IPS-15b (cell line): ENCODE results near the gene ZNF281.
A peak's percentile ranks its signal among the peaks of the same experiment; 100 is the strongest.
"Not testable (repeated sequence)": the region's sequence is repeated elsewhere in the genome, so short reads cannot be mapped to it uniquely, and the experiment has no call there.

Source experiments
- H3K27me3 ChIP-seq: one replicate; pipeline ENCODE4 v1.6.1; 2013; ENCODE audit warnings: low read length; ENCODE audit not compliant: control insufficient read depth, insufficient read depth
- H3K36me3 ChIP-seq: one replicate; pipeline ENCODE4 v1.6.1; 2013; ENCODE audit warnings: low read length; ENCODE audit not compliant: control insufficient read depth, insufficient read depth
- H3K4me1 ChIP-seq: one replicate; pipeline ENCODE4 v1.6.1; 2013; ENCODE audit warnings: mild to moderate bottlenecking, low read length; ENCODE audit not compliant: control insufficient read depth, insufficient read depth
- H3K4me3 ChIP-seq: one replicate; pipeline ENCODE4 v1.5.1; 2013; ENCODE audit warnings: low read depth, low read length
- H3K9ac ChIP-seq: one replicate; pipeline ENCODE4 v1.6.1; 2013; ENCODE audit warnings: low read depth, mild to moderate bottlenecking, low read length
- H3K9me3 ChIP-seq: one replicate; pipeline ENCODE4 v1.6.1; 2013; ENCODE audit warnings: mild to moderate bottlenecking, low read length; ENCODE audit not compliant: control insufficient read depth, insufficient read depth

ZNF281 gene

DNA sequence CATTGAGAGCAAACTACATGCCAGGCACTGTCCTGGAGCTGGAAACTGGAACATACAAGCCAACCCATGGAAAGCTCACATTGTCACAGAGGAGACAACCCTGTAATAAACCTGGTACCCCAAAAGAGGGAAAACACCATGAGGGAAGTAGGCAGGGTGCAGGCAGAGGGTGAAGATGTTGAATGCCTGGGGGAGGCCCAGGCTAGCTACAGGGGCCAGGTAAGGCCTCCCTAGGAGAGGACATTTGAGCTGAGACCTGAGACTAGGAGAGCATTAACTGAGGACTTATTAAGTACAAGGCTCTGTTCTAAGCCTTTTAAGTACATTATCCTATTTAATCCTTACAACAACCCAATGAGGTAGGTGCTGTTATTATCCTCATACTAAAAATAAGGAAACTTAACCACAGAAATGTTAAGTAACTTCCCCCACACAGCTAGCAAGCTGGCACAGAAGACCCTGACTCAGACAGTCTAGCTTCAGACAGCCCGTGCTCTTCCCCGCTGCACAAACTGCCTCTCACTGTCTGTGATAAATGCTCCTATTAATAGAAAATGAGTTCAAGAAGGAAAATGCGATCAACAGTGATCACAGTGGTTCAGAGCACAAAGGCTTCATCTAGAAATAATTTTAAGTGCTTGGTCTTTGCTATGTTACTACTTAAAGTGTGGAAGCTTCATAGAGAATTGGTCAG is 41.8 kb downstream of the ZNF281 start:
- no peaks in the 10 kb centered on the region for H3K27me3 ChIP-seq
- no peaks in the 10 kb centered on the region for H3K36me3 ChIP-seq
- H3K9ac ChIP-seq: no peak overlapping the region
- H3K4me1 ChIP-seq: peaks cover 55% of the 10 kb centered on the region
- H3K9me3 ChIP-seq: no peaks in the 10 kb centered on the region
- H3K4me3 ChIP-seq: no peak overlapping the region

DNA sequence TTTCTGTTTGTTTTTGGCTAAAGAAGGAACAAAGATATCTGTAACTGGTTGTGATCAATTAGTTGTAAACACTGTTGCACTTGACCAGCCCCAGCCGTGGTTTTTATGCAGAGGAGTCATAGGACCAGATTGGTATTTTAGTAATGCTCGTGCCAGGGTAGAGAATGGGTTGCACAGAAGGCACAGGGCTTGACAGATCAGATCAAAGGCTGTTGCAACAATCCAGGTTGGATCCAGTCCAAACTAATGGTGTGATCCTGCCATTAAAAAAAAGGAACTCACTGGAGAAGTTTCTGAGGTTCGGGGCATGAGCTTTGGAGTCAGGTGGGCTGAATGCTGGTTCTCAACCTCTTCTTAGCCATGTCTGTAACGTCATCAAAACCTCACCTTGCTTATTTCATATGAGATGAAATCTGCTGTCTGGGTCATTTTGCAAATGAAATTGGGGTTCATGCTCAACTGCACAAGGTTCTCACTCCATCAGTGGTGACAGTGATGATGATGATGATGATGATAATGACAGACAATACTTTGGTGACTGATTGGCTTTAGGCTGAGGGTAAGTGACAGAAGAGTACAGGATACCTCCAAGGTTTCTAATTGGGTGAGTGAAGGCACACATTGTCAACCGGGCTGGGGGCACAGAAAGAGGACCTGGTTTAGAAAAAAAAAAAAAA is 43.1 kb downstream of the ZNF281 start:
- no peaks in the 10 kb centered on the region for H3K36me3 ChIP-seq
- H3K4me1 ChIP-seq: peaks cover 55% of the 10 kb centered on the region
- no peaks in the 10 kb centered on the region for H3K27me3 ChIP-seq
- no peaks in the 10 kb centered on the region for H3K9me3 ChIP-seq
- H3K4me3 ChIP-seq: no peak overlapping the region
- H3K9ac ChIP-seq: no peak overlapping the region

DNA sequence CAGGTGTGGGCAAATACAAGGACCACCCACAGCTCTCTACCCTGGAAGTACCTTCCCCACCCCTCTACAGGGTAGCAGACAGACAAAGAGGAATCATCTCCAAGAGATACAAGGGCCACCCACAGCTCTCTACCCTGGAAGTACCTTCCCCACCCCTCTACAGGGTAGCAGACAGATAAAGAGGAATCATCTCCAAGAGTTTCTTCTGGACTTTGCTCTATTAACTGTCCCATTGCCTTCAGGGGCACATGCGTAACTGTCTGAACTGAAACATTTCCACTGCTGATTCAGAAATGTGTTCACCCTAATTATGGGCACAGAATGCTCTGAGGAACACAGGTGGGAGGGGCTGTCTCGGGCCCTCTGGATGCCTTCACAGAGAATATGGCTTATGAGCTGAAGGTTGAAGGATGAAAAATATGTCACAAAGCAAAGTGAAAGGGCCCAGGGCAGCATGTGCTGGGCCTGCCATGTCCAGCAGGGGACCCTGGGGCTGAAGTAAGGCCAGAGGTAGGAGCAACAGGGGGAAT is 43.9 kb downstream of the ZNF281 start:
- peaks cover 51% of the 10 kb centered on the region for H3K4me1 ChIP-seq
- no peak overlapping the region for H3K9ac ChIP-seq
- H3K36me3 ChIP-seq: no peaks in the 10 kb centered on the region
- no peaks in the 10 kb centered on the region for H3K27me3 ChIP-seq
- H3K9me3 ChIP-seq: no peaks in the 10 kb centered on the region
- H3K4me3 ChIP-seq: no peak overlapping the region

DNA sequence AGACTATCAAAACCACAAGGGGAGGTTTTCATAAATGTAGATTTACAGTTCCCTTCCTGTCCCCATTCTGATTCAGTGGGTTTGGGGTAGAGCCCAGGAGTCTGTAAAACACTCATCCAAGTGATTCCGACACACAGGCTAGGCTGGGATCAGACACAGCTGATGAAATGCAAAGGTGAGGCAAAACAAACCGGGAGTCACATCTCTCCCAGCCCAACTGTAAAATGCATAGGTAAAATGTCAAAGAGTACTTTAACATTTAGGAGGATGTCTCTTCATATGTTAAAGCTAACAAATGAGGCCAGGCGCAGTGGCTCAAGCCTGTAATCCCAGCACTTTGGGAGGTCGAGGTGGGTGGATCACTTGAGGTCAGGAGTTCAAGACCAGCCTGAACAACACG is 45.0 kb downstream of the ZNF281 start:
- H3K27me3 ChIP-seq: no peaks in the 10 kb centered on the region
- no peaks in the 10 kb centered on the region for H3K36me3 ChIP-seq
- peaks cover 51% of the 10 kb centered on the region for H3K4me1 ChIP-seq
- peak overlapping the region; percentile 42 for H3K9ac ChIP-seq
- no peaks in the 10 kb centered on the region for H3K9me3 ChIP-seq
- peak overlapping the region; percentile 33 for H3K4me3 ChIP-seq

DNA sequence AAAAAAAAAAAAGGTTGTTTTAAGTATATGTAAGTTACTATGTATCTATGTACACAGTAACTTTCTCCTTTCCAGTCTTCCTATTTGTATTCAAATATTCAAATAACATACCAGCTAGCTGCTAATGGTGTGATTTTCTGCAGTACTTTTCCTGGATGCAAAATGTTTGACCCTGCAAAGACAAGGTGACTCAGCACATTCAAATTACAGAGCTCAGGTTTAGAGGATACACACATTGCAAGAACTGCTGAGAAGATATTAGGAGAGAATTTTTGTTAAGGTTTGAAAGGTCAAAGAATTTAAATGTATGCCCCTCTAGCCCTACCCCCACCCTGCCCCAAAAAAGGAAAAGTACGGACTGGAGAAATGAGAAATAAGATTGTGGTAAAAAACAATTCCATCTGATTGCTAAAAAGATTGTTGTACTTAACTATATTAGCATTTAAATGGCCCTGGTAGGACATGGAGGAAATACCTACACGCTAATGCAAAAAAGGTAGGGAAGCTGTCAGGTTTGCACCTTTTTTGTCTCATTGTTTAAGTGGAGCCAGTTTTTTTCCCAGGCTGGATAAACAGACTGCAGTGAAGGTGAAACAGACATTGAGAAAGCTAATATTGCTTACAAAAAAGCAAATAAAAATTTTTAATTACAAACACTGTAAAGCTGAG is 45.6 kb downstream of the ZNF281 start:
- Histone ChIP-seq H3K4me1 (peaks cover 49% of the 10 kb centered on the region), H3K36me3 (no peaks in the 10 kb centered on the region), H3K9me3 (no peaks in the 10 kb centered on the region), H3K9ac (peak overlapping the region; percentile 42), H3K4me3 (peak overlapping the region; percentile 33), H3K27me3 (no peaks in the 10 kb centered on the region)

DNA sequence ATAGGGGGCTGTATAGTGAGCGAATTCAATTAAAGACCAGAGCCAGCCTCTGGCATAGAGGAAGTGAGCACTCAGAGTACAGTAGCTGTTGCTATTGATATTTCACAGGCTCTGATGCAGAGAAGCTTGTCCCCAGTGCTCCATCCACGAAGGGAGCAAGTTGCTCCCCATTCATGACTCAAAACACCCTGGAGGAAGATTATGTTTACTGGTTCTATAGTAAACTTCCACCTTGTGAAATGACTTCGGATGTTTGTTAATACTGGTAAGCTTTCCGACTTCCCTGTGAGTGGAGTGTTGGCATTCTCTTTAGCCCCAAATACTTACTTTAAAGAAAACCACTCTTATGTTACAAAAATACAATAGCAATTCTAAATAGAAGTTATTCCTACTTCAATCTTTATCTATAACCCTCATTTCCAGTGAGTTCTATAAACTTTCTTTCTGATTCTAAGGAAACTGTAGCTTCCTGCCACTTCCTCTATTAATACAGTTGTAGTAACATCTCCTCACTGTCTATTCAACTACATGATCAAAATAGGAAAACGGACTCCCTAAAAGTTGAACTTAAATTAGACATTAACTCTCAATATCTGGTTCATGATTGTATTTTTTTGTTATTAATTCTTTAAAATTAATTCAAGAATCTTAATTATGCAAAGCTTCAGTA is 46.4 kb downstream of the ZNF281 start:
- Histone ChIP-seq H3K4me3 (peak overlapping the region; percentile 14), H3K4me1 (peaks cover 47% of the 10 kb centered on the region), H3K27me3 (no peaks in the 10 kb centered on the region), H3K36me3 (no peaks in the 10 kb centered on the region), H3K9me3 (no peaks in the 10 kb centered on the region), H3K9ac (peak overlapping the region; percentile 13)

DNA sequence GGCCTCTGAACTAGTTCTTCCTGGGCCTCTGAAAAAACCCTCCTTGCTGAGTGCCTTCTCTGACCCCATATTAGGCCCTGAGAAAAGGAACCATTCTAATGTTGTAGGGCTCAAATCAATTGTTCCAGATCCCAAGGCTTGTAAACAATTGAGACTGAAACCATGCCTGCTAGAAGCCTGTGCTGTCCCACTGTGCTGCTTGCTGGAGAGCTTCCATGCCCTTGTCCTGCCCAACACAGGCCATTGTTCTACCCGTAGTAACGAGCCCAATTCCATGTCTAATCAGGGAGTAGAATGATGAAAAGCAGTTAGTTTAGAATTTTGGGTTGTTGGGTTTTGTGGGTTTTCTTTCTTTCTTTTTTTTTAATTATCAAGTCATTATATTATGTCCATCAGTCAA is 47.4 kb downstream of the ZNF281 start:
- Histone ChIP-seq H3K9ac (no peak overlapping the region), H3K4me3 (no peak overlapping the region), H3K4me1 (peaks cover 43% of the 10 kb centered on the region), H3K9me3 (no peaks in the 10 kb centered on the region), H3K36me3 (no peaks in the 10 kb centered on the region), H3K27me3 (no peaks in the 10 kb centered on the region)

DNA sequence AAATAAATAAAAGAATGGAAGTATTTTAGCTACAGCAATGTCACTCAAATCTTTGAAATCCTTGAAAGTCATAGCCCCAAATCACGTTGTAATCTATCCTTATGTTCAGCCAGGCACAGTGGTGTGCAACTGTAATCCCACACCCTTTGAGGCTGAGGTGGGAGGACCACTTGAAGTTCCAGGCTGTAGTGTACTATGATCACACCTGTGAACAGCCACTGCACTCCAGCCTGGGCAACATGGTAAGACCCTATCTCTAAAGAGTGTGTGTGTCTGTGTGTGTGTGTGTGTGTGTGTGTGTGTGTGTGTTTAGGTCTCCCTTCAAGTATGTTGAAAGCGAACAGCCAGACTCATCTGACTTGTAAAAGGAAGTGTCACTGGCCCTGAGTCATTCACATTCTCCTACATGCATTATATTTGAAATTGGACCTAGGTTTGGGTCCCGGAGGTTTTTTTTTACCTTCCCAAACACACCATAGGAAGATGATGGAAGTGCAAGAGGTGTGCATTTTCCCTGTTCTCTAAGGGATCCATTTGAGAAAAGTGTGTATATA is 50.1 kb downstream of the ZNF281 start:
- H3K27me3 ChIP-seq: no peaks in the 10 kb centered on the region
- H3K9me3 ChIP-seq: no peaks in the 10 kb centered on the region
- H3K4me1 ChIP-seq: peaks cover 25% of the 10 kb centered on the region
- H3K4me3 ChIP-seq: no peak overlapping the region
- no peak overlapping the region for H3K9ac ChIP-seq
- H3K36me3 ChIP-seq: no peaks in the 10 kb centered on the region

DNA sequence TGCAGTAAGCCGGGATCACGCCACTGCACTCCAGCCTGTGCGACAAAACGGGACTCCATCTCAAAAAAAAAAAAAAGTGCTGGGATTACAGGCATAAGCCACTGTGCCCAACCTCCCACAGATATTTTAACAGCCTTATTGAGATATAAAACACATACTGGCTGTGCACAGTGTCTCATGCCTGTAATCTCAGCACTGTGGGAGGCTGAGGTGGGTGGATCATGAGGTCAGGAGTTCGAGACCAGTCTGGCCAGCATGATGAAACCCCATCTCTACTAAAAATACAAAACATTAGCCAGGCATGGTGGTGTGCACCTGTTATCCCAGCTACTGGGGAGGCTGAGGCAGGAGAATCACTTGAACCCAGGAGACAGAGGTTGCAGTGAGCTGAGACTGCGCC is 51.9 kb downstream of the ZNF281 start:
- H3K9ac ChIP-seq, H3K9me3 ChIP-seq, H3K36me3 ChIP-seq, H3K27me3 ChIP-seq, H3K4me3 ChIP-seq: not testable (repeated sequence)
- H3K4me1 ChIP-seq: peaks cover 11% of the 10 kb centered on the region

DNA sequence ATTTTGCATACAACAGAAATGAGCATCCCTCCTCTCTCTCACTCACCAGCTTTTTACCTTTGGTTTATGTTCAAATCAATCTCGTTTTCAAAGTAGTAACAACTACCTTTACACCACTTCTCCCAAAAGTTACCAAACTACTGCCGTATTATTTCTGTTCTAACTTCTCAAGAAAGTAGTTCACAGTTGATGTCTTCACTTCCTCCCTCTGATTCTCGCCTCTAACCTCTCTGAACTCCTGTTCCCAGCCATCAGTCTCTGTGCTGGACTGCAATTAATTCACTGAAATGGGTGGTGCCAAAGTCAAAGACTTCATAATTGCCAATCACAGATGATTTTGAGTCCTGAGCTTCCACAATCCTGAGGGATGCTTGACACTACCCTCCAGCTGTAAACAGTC is 54.0 kb downstream of the ZNF281 start:
- Histone ChIP-seq H3K36me3 (no peaks in the 10 kb centered on the region), H3K27me3 (no peaks in the 10 kb centered on the region), H3K4me1 (no peaks in the 10 kb centered on the region), H3K4me3 (no peak overlapping the region), H3K9ac (no peak overlapping the region), H3K9me3 (no peaks in the 10 kb centered on the region)
